Measurements from ENCODE around the gene IRF2.

The IRF2 gene

GRCh38 chr4:184399512-184399908 is 74.8 kb downstream of the IRF2 start:
- H3K23ac ChIP-seq (ENCODE audit: low read length) = no peak overlapping the region

GRCh38 chr4:184398741-184399511 is 75.4 kb downstream of the IRF2 start:
- H3K4ac ChIP-seq (ENCODE audit: low read depth, low read length) = no peak overlapping the region
- H2BK120ac ChIP-seq (ENCODE audit: insufficient read depth, low read length, poor library complexity) = no peak overlapping the region
- H4K91ac ChIP-seq (ENCODE audit: low read depth, low read length) = no peak overlapping the region
- H3K79me1 ChIP-seq (ENCODE audit: low read length) = no peaks in the 10 kb centered on the region
- H3K23ac ChIP-seq (ENCODE audit: low read length) = no peak overlapping the region
- no peak overlapping the region for H4K8ac ChIP-seq (ENCODE audit: low read depth, low read length)
- DNase-seq = no peak
- no peak overlapping the region for H3K18ac ChIP-seq (ENCODE audit: low read length)
- no peak overlapping the region for H2BK5ac ChIP-seq (ENCODE audit: low read depth, low read length, poor library complexity)
- H3K27ac ChIP-seq (ENCODE audit: low read depth, low read length) = no peak overlapping the region
- no CpG with 5 or more reads among the region's 24 CpGs for WGBS (ENCODE audit: extremely low coverage, insufficient coverage, insufficient read length)
- H3K4me1 ChIP-seq (ENCODE audit: control insufficient read depth in 1 of 2, insufficient read depth in 2 of 2, low read length in 2 of 2) = no peaks in the 10 kb centered on the region
- no peak overlapping the region for H3K14ac ChIP-seq (ENCODE audit: low read length)
- H2AFZ ChIP-seq (ENCODE audit: insufficient read depth, low read length, poor library complexity) = no peak overlapping the region
- no peaks in the 10 kb centered on the region for H3K27me3 ChIP-seq (ENCODE audit: insufficient read depth, low read length)
- no peak overlapping the region for H2BK12ac ChIP-seq (ENCODE audit: low read length)
- no peak overlapping the region for H3K4me3 ChIP-seq (ENCODE audit: low read depth, low read length)
- no peaks in the 10 kb centered on the region for H3K79me2 ChIP-seq (ENCODE audit: control insufficient read depth, insufficient read depth, low read length, poor library complexity)
- no peak overlapping the region for H4K12ac ChIP-seq (ENCODE audit: low read depth, low read length)
- H2AK5ac ChIP-seq (ENCODE audit: low read length) = no peak overlapping the region
- H3K36me3 ChIP-seq (ENCODE audit: control insufficient read depth in 1 of 2, insufficient read depth in 2 of 2, low read length in 2 of 2) = peaks cover 5 to 6% of the 10 kb centered on the region in 2 experiments
- no peaks in the 10 kb centered on the region for H3K9me3 ChIP-seq (ENCODE audit: insufficient read depth, low read depth, low read length)
- no peak overlapping the region for H3K9ac ChIP-seq (ENCODE audit: low read length)
- no peak overlapping the region for H3K4me2 ChIP-seq (ENCODE audit: low read length)

More at GRCh38 chr4:184399512-184399908, 74.8 kb downstream of the IRF2 start:
- peaks cover 5 to 6% of the 10 kb centered on the region in 2 experiments for H3K36me3 ChIP-seq (ENCODE audit: control insufficient read depth in 1 of 2, insufficient read depth in 2 of 2, low read length in 2 of 2)
- no peak overlapping the region for H3K14ac ChIP-seq (ENCODE audit: low read length)
- no peak overlapping the region for H3K4me3 ChIP-seq (ENCODE audit: low read depth, low read length)
- no peak overlapping the region for H3K27ac ChIP-seq (ENCODE audit: low read depth, low read length)
- H4K12ac ChIP-seq (ENCODE audit: low read depth, low read length) = no peak overlapping the region
- no peak for DNase-seq
- H3K27me3 ChIP-seq (ENCODE audit: insufficient read depth, low read length) = no peaks in the 10 kb centered on the region
- H3K18ac ChIP-seq (ENCODE audit: low read length) = no peak overlapping the region
- H3K4me2 ChIP-seq (ENCODE audit: low read length) = no peak overlapping the region
- H2BK5ac ChIP-seq (ENCODE audit: low read depth, low read length, poor library complexity) = no peak overlapping the region
- no peaks in the 10 kb centered on the region for H3K9me3 ChIP-seq (ENCODE audit: insufficient read depth, low read depth, low read length)
- no peak overlapping the region for H2AFZ ChIP-seq (ENCODE audit: insufficient read depth, low read length, poor library complexity)
- no peak overlapping the region for H3K9ac ChIP-seq (ENCODE audit: low read length)
- no CpG with 5 or more reads among the region's 3 CpGs for WGBS (ENCODE audit: extremely low coverage, insufficient coverage, insufficient read length)
- H3K79me1 ChIP-seq (ENCODE audit: low read length) = no peaks in the 10 kb centered on the region
- H3K4ac ChIP-seq (ENCODE audit: low read depth, low read length) = no peak overlapping the region
- H2BK120ac ChIP-seq (ENCODE audit: insufficient read depth, low read length, poor library complexity) = no peak overlapping the region
- no peak overlapping the region for H2AK5ac ChIP-seq (ENCODE audit: low read length)
- no peak overlapping the region for H4K91ac ChIP-seq (ENCODE audit: low read depth, low read length)
- H4K8ac ChIP-seq (ENCODE audit: low read depth, low read length) = no peak overlapping the region
- no peaks in the 10 kb centered on the region for H3K79me2 ChIP-seq (ENCODE audit: control insufficient read depth, insufficient read depth, low read length, poor library complexity)
- H2BK12ac ChIP-seq (ENCODE audit: low read length) = no peak overlapping the region
- no peaks in the 10 kb centered on the region for H3K4me1 ChIP-seq (ENCODE audit: control insufficient read depth in 1 of 2, insufficient read depth in 2 of 2, low read length in 2 of 2)

GRCh38 chr4:184397516-184398163 is 76.7 kb downstream of the IRF2 start:
- Histone ChIP-seq H3K27ac (ENCODE audit: low read depth, low read length) (no peak overlapping the region), H3K14ac (ENCODE audit: low read length) (no peak overlapping the region), H2AK5ac (ENCODE audit: low read length) (no peak overlapping the region), H3K79me1 (ENCODE audit: low read length) (no peaks in the 10 kb centered on the region), H2BK5ac (ENCODE audit: low read depth, low read length, poor library complexity) (no peak overlapping the region), H3K9me3 (ENCODE audit: insufficient read depth, low read depth, low read length) (no peaks in the 10 kb centered on the region), H3K4ac (ENCODE audit: low read depth, low read length) (no peak overlapping the region), H2BK12ac (ENCODE audit: low read length) (no peak overlapping the region), H4K91ac (ENCODE audit: low read depth, low read length) (no peak overlapping the region), H3K9ac (ENCODE audit: low read length) (no peak overlapping the region), H2BK120ac (ENCODE audit: insufficient read depth, low read length, poor library complexity) (no peak overlapping the region), H2AFZ (ENCODE audit: insufficient read depth, low read length, poor library complexity) (no peak overlapping the region), H3K23ac (ENCODE audit: low read length) (no peak overlapping the region), H3K4me2 (ENCODE audit: low read length) (no peak overlapping the region), H3K18ac (ENCODE audit: low read length) (no peak overlapping the region), H3K4me3 (ENCODE audit: low read depth, low read length) (no peak overlapping the region), H3K27me3 (ENCODE audit: insufficient read depth, low read length) (no peaks in the 10 kb centered on the region), H3K36me3 (ENCODE audit: control insufficient read depth in 1 of 2, insufficient read depth in 2 of 2, low read length in 2 of 2) (peaks cover 7 to 10% of the 10 kb centered on the region in 2 experiments), H3K4me1 (ENCODE audit: control insufficient read depth in 1 of 2, insufficient read depth in 2 of 2, low read length in 2 of 2) (no peaks in the 10 kb centered on the region), H3K79me2 (ENCODE audit: control insufficient read depth, insufficient read depth, low read length, poor library complexity) (no peaks in the 10 kb centered on the region), H4K12ac (ENCODE audit: low read depth, low read length) (no peak overlapping the region), H4K8ac (ENCODE audit: low read depth, low read length) (no peak overlapping the region)
- no peak for DNase-seq
- WGBS (ENCODE audit: extremely low coverage, insufficient coverage, insufficient read length) = no CpG with 5 or more reads among the region's 6 CpGs

GRCh38 chr4:184396570-184397515 is 77.5 kb downstream of the IRF2 start:
- no peaks in the 10 kb centered on the region for H3K79me1 ChIP-seq (ENCODE audit: low read length)

More at GRCh38 chr4:184396570-184397515, 77.5 kb downstream of the IRF2 start:
- H3K79me2 ChIP-seq (ENCODE audit: control insufficient read depth, insufficient read depth, low read length, poor library complexity) = no peaks in the 10 kb centered on the region
- no peak overlapping the region for H4K8ac ChIP-seq (ENCODE audit: low read depth, low read length)
- no peak overlapping the region for H3K9ac ChIP-seq (ENCODE audit: low read length)
- no peaks in the 10 kb centered on the region for H3K27me3 ChIP-seq (ENCODE audit: insufficient read depth, low read length)
- H3K18ac ChIP-seq (ENCODE audit: low read length) = no peak overlapping the region
- H2BK12ac ChIP-seq (ENCODE audit: low read length) = no peak overlapping the region
- H4K12ac ChIP-seq (ENCODE audit: low read depth, low read length) = no peak overlapping the region
- H3K4ac ChIP-seq (ENCODE audit: low read depth, low read length) = no peak overlapping the region
- WGBS (ENCODE audit: extremely low coverage, insufficient coverage, insufficient read length) = no CpG with 5 or more reads among the region's 15 CpGs
- H3K23ac ChIP-seq (ENCODE audit: low read length) = no peak overlapping the region
- no peak overlapping the region for H3K27ac ChIP-seq (ENCODE audit: low read depth, low read length)
- no peak overlapping the region for H3K14ac ChIP-seq (ENCODE audit: low read length)
- no peak overlapping the region for H2BK5ac ChIP-seq (ENCODE audit: low read depth, low read length, poor library complexity)
- H2AK5ac ChIP-seq (ENCODE audit: low read length) = no peak overlapping the region
- H3K4me2 ChIP-seq (ENCODE audit: low read length) = no peak overlapping the region
- H3K4me1 ChIP-seq (ENCODE audit: control insufficient read depth in 1 of 2, insufficient read depth in 2 of 2, low read length in 2 of 2) = no peaks in the 10 kb centered on the region
- peaks cover 9 to 14% of the 10 kb centered on the region in 2 experiments for H3K36me3 ChIP-seq (ENCODE audit: control insufficient read depth in 1 of 2, insufficient read depth in 2 of 2, low read length in 2 of 2)
- H4K91ac ChIP-seq (ENCODE audit: low read depth, low read length) = no peak overlapping the region
- no peak overlapping the region for H2AFZ ChIP-seq (ENCODE audit: insufficient read depth, low read length, poor library complexity)
- no peaks in the 10 kb centered on the region for H3K9me3 ChIP-seq (ENCODE audit: insufficient read depth, low read depth, low read length)
- DNase-seq = no peak
- no peak overlapping the region for H2BK120ac ChIP-seq (ENCODE audit: insufficient read depth, low read length, poor library complexity)
- no peak overlapping the region for H3K4me3 ChIP-seq (ENCODE audit: low read depth, low read length)
